ENCODE data around the gene ITGBL1. TPM values are rescaled to one million over a fixed set of nuclear protein-coding genes. Genes with fewer than 3 reads are reported as not detected.

ITGBL1 gene
- total RNA-seq, 2 experiments from 2014 or later: not detected

- no peak for DNase-seq
- H3K27me3 ChIP-seq (ENCODE audit: control insufficient read depth in 1 of 2, insufficient read depth in 2 of 2, low read length in 2 of 2): no peaks in the 10 kb centered on the region
Measured at GRCh38 chr13:101514100-101514499, 61.6 kb downstream of the ITGBL1 start.

GRCh38 chr13:101514695-101515275 lies 62.3 kb downstream of the ITGBL1 start:
- TF ChIP-seq CTCF (IDR thresholded peaks at IDR 0.05): peak; percentile 56
- no peak overlapping the region for H3K4me3 ChIP-seq (ENCODE audit: low read length)
- no peaks in the 10 kb centered on the region for H3K27me3 ChIP-seq (ENCODE audit: control insufficient read depth in 1 of 2, insufficient read depth in 2 of 2, low read length in 2 of 2)
- Mint-ChIP-seq H3K27ac (no peak overlapping the region), H3K36me3 (ENCODE audit: low read depth) (no peaks in the 10 kb centered on the region), H3K27me3 (peaks cover 16% of the 10 kb centered on the region), H3K4me3 (no peak overlapping the region), H3K9me3 (peaks cover 2% of the 10 kb centered on the region), H3K4me1 (ENCODE audit: low read depth) (no peaks in the 10 kb centered on the region)
- ChIA-PET CTCF (no interaction called here), POLR2A (no interaction called here)
- ATAC-seq (ENCODE audit: poor library complexity) (no peak), DNase-seq (peak in 4 of 14 experiments; percentile 17 to 62 (median 59))
- no peaks in the 10 kb centered on the region for H3K4me1 ChIP-seq (ENCODE audit: insufficient read depth, low read length)
- intact Hi-C loops (cut with DNase I, micrococcal nuclease): loop anchor here (2.0 to 5.0 kb wide), 3 partner anchors 242 to 1040 kb away; no protein-coding TSS in a partner anchor
- H3K9me3 ChIP-seq (ENCODE audit: control insufficient read depth in 1 of 2, insufficient read depth in 1 of 2, low read length in 2 of 2): no peaks in the 10 kb centered on the region
- no peaks in the 10 kb centered on the region for H3K36me3 ChIP-seq (ENCODE audit: insufficient read depth, low read length)
- H3K27ac ChIP-seq (ENCODE audit: low read depth in 1 of 2, low read length in 2 of 2): no peak overlapping the region

More at GRCh38 chr13:101514100-101514499, 61.6 kb downstream of the ITGBL1 start:
- peaks cover 2% of the 10 kb centered on the region for H3K9me3 Mint-ChIP-seq
- no peak overlapping the region for H3K27ac Mint-ChIP-seq
- intact Hi-C loops (cut with DNase I, micrococcal nuclease): loop anchor here (2.0 kb wide), 2 partner anchors 243 to 1041 kb away; no protein-coding TSS in a partner anchor
- no peaks in the 10 kb centered on the region for H3K36me3 ChIP-seq (ENCODE audit: insufficient read depth, low read length)
- peaks cover 16% of the 10 kb centered on the region for H3K27me3 Mint-ChIP-seq
- H3K4me1 Mint-ChIP-seq (ENCODE audit: low read depth): no peaks in the 10 kb centered on the region
- no peak overlapping the region for H3K4me3 ChIP-seq (ENCODE audit: low read length)
- ATAC-seq (ENCODE audit: poor library complexity): no peak
- H3K9me3 ChIP-seq (ENCODE audit: control insufficient read depth in 1 of 2, insufficient read depth in 1 of 2, low read length in 2 of 2): no peaks in the 10 kb centered on the region
- CTCF ChIA-PET: no interaction called here
- H3K4me1 ChIP-seq (ENCODE audit: insufficient read depth, low read length): no peaks in the 10 kb centered on the region
- no peak for TF ChIP-seq CTCF (IDR thresholded peaks at IDR 0.05)
- no peak overlapping the region for H3K4me3 Mint-ChIP-seq
- no peak overlapping the region for H3K27ac ChIP-seq (ENCODE audit: low read depth in 1 of 2, low read length in 2 of 2)
- POLR2A ChIA-PET: no interaction called here
- no peaks in the 10 kb centered on the region for H3K36me3 Mint-ChIP-seq (ENCODE audit: low read depth)

GRCh38 chr13:101515504-101515903 lies 63.0 kb downstream of the ITGBL1 start:
- CTCF ChIA-PET: no interaction called here
- no peaks in the 10 kb centered on the region for H3K36me3 ChIP-seq (ENCODE audit: insufficient read depth, low read length)
- H3K27me3 Mint-ChIP-seq: peaks cover 12% of the 10 kb centered on the region
- ATAC-seq (ENCODE audit: poor library complexity): no peak
- H3K9me3 ChIP-seq (ENCODE audit: control insufficient read depth in 1 of 2, insufficient read depth in 1 of 2, low read length in 2 of 2): no peaks in the 10 kb centered on the region
- peaks cover 2% of the 10 kb centered on the region for H3K9me3 Mint-ChIP-seq
- no peak overlapping the region for H3K27ac ChIP-seq (ENCODE audit: low read depth in 1 of 2, low read length in 2 of 2)
- intact Hi-C loops (cut with DNase I, micrococcal nuclease): loop anchor here (2.0 to 5.0 kb wide), 3 partner anchors 241 to 1039 kb away; no protein-coding TSS in a partner anchor
- peaks cover 2% of the 10 kb centered on the region for H3K4me1 ChIP-seq (ENCODE audit: insufficient read depth, low read length)
- no peaks in the 10 kb centered on the region for H3K27me3 ChIP-seq (ENCODE audit: control insufficient read depth in 1 of 2, insufficient read depth in 2 of 2, low read length in 2 of 2)
- peaks cover 2% of the 10 kb centered on the region for H3K4me1 Mint-ChIP-seq (ENCODE audit: low read depth)
- no peak overlapping the region for H3K4me3 Mint-ChIP-seq
- H3K36me3 Mint-ChIP-seq (ENCODE audit: low read depth): no peaks in the 10 kb centered on the region
- no peak for TF ChIP-seq CTCF (IDR thresholded peaks at IDR 0.05)
- H3K27ac Mint-ChIP-seq: no peak overlapping the region
- POLR2A ChIA-PET: no interaction called here
- DNase-seq: peak in 1 of 14 experiments; percentile 20
- H3K4me3 ChIP-seq (ENCODE audit: low read length): no peak overlapping the region
